HEK293T (cell line): ENCODE data around the gene ZDHHC14.

Experiments
- ARNT ChIP-seq: fragments of 450-650 bp; IDR thresholded peaks from 2 replicates; pipeline ENCODE4 v1.6.1; 2017; ENCODE audit warnings: mild to moderate bottlenecking
- BHLHE40 ChIP-seq: fragments of 450-650 bp; IDR thresholded peaks from 2 replicates; pipeline ENCODE4 v1.6.1; 2016; ENCODE audit warnings: mild to moderate bottlenecking, moderate library complexity, borderline replicate concordance
- FOXK2 ChIP-seq: fragments of 450-650 bp; IDR thresholded peaks from 2 replicates; pipeline ENCODE4 v1.6.1; 2016; ENCODE audit warnings: mild to moderate bottlenecking
- FOXM1 ChIP-seq: fragments of 450-650 bp; IDR thresholded peaks from 2 replicates; pipeline ENCODE4 v1.6.1; 2017; ENCODE audit warnings: mild to moderate bottlenecking, borderline replicate concordance
- NFRKB ChIP-seq: fragments of 450-650 bp; IDR thresholded peaks from 2 replicates; pipeline ENCODE4 v1.6.1; 2016; ENCODE audit warnings: mild to moderate bottlenecking, moderate library complexity
- PKNOX1 ChIP-seq: fragments of 450-650 bp; IDR thresholded peaks from 2 replicates; pipeline ENCODE4 v1.6.1; 2016

GRCh38 chr6:157574851-157575424 lies 193.9 kb downstream of the ZDHHC14 start:
- TF ChIP-seq FOXK2 (no peak), ARNT (no peak), FOXM1 (no peak), PKNOX1 (no peak), NFRKB (no peak), BHLHE40 (no peak)
